Natural killer cell (primary cell): Measurements from ENCODE around the gene NT5M. TPM values are rescaled to one million over a fixed set of nuclear protein-coding genes. Genes with fewer than 3 reads are reported as not detected.

Source experiments
- ATAC-seq, 3 donors: fragments of 150-1000 bp in 2 of 3; fragments of 200-7000 bp in 1 of 3; cut with Tn5 transposase; 1 replicate in 1 of 3; 2 replicates in 2 of 3; pipeline ENCODE4 v1.10.0; 2021; ENCODE audit warnings: mild to moderate bottlenecking in 2 of 3, moderate library complexity in 2 of 3
- DNase-seq, 2 donors: peaks; one replicate each; pipeline versions ENCODE4 v3.0.0 to v3.0.0-alpha.2; 2013 to 2021; ENCODE audit warnings: mixed read lengths in 1 of 2
- H3K27ac ChIP-seq: one replicate; pipeline ENCODE4 v1.5.1; 2013; ENCODE audit warnings: mild to moderate bottlenecking, low read length
- H3K27me3 ChIP-seq: one replicate; pipeline ENCODE4 v1.6.1; 2013; ENCODE audit warnings: low read length; ENCODE audit not compliant: control insufficient read depth, insufficient read depth
- H3K36me3 ChIP-seq: one replicate; pipeline ENCODE4 v1.6.1; 2013; ENCODE audit warnings: low read length; ENCODE audit not compliant: control insufficient read depth, insufficient read depth
- H3K4me1 ChIP-seq: one replicate; pipeline ENCODE4 v1.6.1; 2013; ENCODE audit warnings: low read length; ENCODE audit not compliant: control insufficient read depth, insufficient read depth
- H3K4me3 ChIP-seq: one replicate; pipeline ENCODE4 v1.5.1; 2013; ENCODE audit warnings: low read length
- H3K9me3 ChIP-seq: one replicate; pipeline ENCODE4 v1.6.1; 2013; ENCODE audit warnings: low read length; ENCODE audit not compliant: control insufficient read depth, insufficient read depth
- H3K27ac Mint-ChIP-seq, 2 donors: one replicate each; pipeline ENCODE4 v1.8.0; 2022; ENCODE audit warnings: mild to moderate bottlenecking in 2 of 2, mixed read lengths in 2 of 2, moderate library complexity in 1 of 2
- H3K27me3 Mint-ChIP-seq, 2 donors: one replicate each; pipeline ENCODE4 v1.8.0; 2022; ENCODE audit warnings: low read depth in 2 of 2, mixed read lengths in 2 of 2
- H3K36me3 Mint-ChIP-seq: one replicate; pipeline ENCODE4 v1.8.0; 2022; ENCODE audit warnings: mixed read lengths
- H3K4me1 Mint-ChIP-seq, 2 donors: one replicate each; pipeline ENCODE4 v1.8.0; 2022; ENCODE audit warnings: mixed read lengths in 2 of 2
- H3K4me3 Mint-ChIP-seq: one replicate; pipeline ENCODE4 v1.8.0; 2022; ENCODE audit warnings: mild to moderate bottlenecking, moderate library complexity, mixed read lengths
- H3K9me3 Mint-ChIP-seq, 2 donors: one replicate each; pipeline ENCODE4 v1.8.0; 2022; ENCODE audit warnings: mixed read lengths in 2 of 2
- WGBS: methylation state at CpG from one replicate; pipeline ENCODE4 v1.1.7; 2013; ENCODE audit warnings: missing lambda C conversion rate; ENCODE audit not compliant: insufficient coverage; 5-methylcytosine and 5-hydroxymethylcytosine counted together
- intact Hi-C: fragments of 100-400 bp; cut with micrococcal nuclease; formaldehyde crosslinking; loops from one replicate; pipeline ENCODE4 v1.14.2; 2022
- total RNA-seq, 4 donors: library from RNA; stranded (reverse); fragments of 120-200 nt in 1 of 4; gene quantifications; one replicate each; pipeline versions ENCODE4 v1.2.3 to v1.2.4, GENCODE V29; 2013 to 2022
- TF ChIP-seq, protein P1 (sequence below): fragments of 200-600 bp; IDR thresholded peaks from one replicate; pipeline ENCODE4 v1.8.0; 2022; ENCODE audit warnings: antibody characterized with exemption

NT5M gene
- total RNA-seq, 3 donors from 2014 or later (not counting 1 experiment from before 2014, with no cell fraction given) = 3.5 to 4.4 (median 4.1) TPM

DNA sequence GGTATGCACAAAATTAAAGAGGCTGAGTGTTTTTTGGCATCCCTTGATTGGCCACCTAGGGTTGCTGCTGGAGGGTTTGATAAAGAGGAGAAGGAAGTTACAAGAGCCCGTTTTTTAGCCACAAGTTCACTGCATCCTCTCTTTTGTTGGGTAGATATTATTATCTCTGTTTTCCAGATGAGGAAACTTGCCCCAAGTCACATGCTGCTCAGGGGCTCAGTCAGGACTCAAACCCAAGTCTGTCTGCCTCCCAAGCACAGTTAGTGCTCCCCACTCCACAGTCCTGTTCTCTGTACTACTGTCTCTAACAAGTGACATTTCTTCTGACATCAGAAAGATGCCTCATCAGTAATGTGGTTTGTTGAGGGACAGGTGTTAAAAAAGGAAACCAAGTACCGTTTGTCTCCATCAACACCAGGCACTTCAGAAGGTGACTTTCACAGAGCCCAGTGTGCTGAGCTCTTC, 1.4 kb downstream of the NT5M start:
- H3K4me1 Mint-ChIP-seq = peaks cover 31 to 36% of the 10 kb centered on the region in 2 donors
- Histone ChIP-seq H3K9me3 (no peaks in the 10 kb centered on the region), H3K27ac (peak overlapping the region; percentile 65), H3K4me3 (no peak overlapping the region), H3K27me3 (no peaks in the 10 kb centered on the region), H3K4me1 (peaks cover 41% of the 10 kb centered on the region), H3K36me3 (no peaks in the 10 kb centered on the region)
- WGBS = 4% methylated on average over 2 of the region's 2 CpGs
- peak; percentile 56 to 69 (median 60) for ATAC-seq
- H3K27ac Mint-ChIP-seq = peak overlapping the region; percentile 79 to 93
- TF ChIP-seq, protein P1, sequence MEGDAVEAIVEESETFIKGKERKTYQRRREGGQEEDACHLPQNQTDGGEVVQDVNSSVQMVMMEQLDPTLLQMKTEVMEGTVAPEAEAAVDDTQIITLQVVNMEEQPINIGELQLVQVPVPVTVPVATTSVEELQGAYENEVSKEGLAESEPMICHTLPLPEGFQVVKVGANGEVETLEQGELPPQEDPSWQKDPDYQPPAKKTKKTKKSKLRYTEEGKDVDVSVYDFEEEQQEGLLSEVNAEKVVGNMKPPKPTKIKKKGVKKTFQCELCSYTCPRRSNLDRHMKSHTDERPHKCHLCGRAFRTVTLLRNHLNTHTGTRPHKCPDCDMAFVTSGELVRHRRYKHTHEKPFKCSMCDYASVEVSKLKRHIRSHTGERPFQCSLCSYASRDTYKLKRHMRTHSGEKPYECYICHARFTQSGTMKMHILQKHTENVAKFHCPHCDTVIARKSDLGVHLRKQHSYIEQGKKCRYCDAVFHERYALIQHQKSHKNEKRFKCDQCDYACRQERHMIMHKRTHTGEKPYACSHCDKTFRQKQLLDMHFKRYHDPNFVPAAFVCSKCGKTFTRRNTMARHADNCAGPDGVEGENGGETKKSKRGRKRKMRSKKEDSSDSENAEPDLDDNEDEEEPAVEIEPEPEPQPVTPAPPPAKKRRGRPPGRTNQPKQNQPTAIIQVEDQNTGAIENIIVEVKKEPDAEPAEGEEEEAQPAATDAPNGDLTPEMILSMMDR = no peak
- peak; percentile 23 to 75 for DNase-seq
- H3K9me3 Mint-ChIP-seq = no peaks in the 10 kb centered on the region
- intact Hi-C loops = loop anchor here (2.0 to 10.0 kb wide), 3 partner anchors 68 to 180 kb away; partner anchors contain the start of genes FLCN and PLD6
- no peaks in the 10 kb centered on the region for H3K36me3 Mint-ChIP-seq
- H3K4me3 Mint-ChIP-seq = peak overlapping the region; percentile 78
- peaks cover 5% of the 10 kb centered on the region in 2 donors for H3K27me3 Mint-ChIP-seq

- H3K9me3 ChIP-seq = no peaks in the 10 kb centered on the region
- H3K27me3 ChIP-seq = no peaks in the 10 kb centered on the region
- Mint-ChIP-seq H3K4me1 (peaks cover 26 to 32% of the 10 kb centered on the region in 2 donors), H3K27me3 (no peaks in the 10 kb centered on the region), H3K27ac (peak overlapping the region; percentile 79 to 93), H3K36me3 (no peaks in the 10 kb centered on the region), H3K4me3 (peak overlapping the region; percentile 83), H3K9me3 (no peaks in the 10 kb centered on the region)
- 2% methylated on average over 5 of the region's 8 CpGs for WGBS
- no peak overlapping the region for H3K4me3 ChIP-seq
- DNase-seq = peak; percentile 50 to 80
- TF ChIP-seq, protein P1 = no peak
- peak overlapping the region; percentile 65 for H3K27ac ChIP-seq
- intact Hi-C loops = loop anchor here (1.0 to 10.0 kb wide), 3 partner anchors 25 to 181 kb away; partner anchors contain the start of gene FLCN
- no peaks in the 10 kb centered on the region for H3K36me3 ChIP-seq
- H3K4me1 ChIP-seq = peaks cover 40% of the 10 kb centered on the region
- peak; percentile 68 to 86 (median 83) for ATAC-seq
Observed at GRCh38 chr17:17305281-17305801, 2.2 kb downstream of the NT5M start.

DNA sequence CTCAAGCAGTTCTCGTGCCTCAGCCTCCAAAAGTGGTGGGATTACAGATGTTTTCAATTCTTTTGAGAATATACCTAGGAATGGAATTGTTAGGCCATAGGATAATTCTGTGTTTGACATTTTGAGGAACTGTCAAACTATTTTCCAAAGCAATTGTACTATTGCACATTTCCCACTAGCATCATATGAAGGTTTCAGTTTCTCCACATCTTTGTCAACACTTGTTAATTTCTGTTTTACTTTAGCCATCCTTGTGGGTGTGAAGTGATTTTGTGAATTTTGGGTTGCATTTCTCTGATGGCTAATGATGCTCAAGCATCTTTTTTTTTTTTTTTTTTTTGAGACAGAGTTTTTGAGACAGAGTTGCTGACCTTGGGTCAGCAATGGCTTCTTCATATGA, 6.2 kb downstream of the NT5M start:
- no peaks in the 10 kb centered on the region for H3K9me3 ChIP-seq
- no peak overlapping the region for H3K4me3 ChIP-seq
- H3K36me3 ChIP-seq = no peaks in the 10 kb centered on the region
- DNase-seq = no peak
- TF ChIP-seq, protein P1 = no peak
- H3K27ac ChIP-seq = no peak overlapping the region
- peaks cover 22% of the 10 kb centered on the region for H3K4me1 ChIP-seq
- no peaks in the 10 kb centered on the region for H3K36me3 Mint-ChIP-seq
- ATAC-seq = no peak
- WGBS = 91% methylated on average over 1 of the region's 1 CpG
- H3K27ac Mint-ChIP-seq = no peak overlapping the region
- no peak overlapping the region for H3K4me3 Mint-ChIP-seq
- H3K27me3 ChIP-seq = no peaks in the 10 kb centered on the region
- intact Hi-C loops = loop anchor here (10.0 kb wide), 1 partner anchor 185 kb away; no protein-coding TSS in a partner anchor
- H3K9me3 Mint-ChIP-seq = no peaks in the 10 kb centered on the region
- H3K27me3 Mint-ChIP-seq = no peaks in the 10 kb centered on the region
- H3K4me1 Mint-ChIP-seq = peaks cover 17 to 23% of the 10 kb centered on the region in 2 donors
